HG03159 (cell line): ENCODE data around the gene SPI1.

ENCODE experiments used
- ATAC-seq: cut with Tn5 transposase; IDR thresholded peaks from one replicate; pipeline ENCODE4 v1.9.1; 2021; ENCODE audit warnings: mild to moderate bottlenecking, moderate library complexity; ENCODE audit not compliant: unreplicated experiment

The SPI1 gene

DNA sequence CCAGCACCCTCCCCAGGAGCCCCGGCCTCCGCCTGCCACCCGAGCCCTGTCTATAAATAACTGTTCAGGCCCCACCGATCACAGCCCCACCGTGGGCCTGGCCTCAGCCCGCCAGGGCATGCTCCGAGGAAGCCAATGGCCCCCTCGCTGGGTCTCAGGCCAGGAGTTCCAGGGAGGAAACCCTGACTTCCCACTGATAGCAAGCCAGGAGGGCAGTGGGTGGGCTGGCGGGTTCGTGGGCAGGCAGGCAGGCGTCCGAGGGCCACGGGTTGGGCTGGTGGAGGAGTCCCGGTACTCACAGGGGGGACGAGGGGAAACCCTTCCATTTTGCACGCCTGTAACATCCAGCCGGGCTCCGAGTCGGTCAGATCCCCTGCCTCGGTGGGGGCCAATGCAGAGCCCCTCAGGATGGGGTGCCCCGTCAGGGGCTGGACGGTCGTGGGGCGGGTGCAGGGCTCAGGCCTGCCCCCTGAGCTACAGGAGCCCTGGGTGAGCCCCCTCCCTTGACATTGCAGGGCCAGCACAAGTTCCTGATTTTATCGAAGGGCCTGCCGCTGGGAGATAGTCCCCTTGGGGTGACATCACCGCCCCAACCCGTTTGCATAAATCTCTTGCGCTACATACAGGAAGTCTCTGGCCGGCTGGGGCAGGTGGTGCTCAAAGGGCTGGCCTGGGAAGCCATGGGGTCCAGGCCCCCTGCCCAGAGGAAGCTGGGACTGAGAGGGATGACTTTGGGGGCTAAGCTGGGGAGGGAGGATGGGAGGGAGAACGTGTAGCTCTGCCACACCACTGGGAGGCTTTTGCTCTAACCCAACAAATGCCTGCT lies at the start of gene SPI1:
Gene SPI1, minus strand, starts transcription at position 538 of the 826 bp plus-strand sequence. Its CDS starts 194 bp downstream, at position 344.
- ATAC-seq = peak; percentile 79

DNA sequence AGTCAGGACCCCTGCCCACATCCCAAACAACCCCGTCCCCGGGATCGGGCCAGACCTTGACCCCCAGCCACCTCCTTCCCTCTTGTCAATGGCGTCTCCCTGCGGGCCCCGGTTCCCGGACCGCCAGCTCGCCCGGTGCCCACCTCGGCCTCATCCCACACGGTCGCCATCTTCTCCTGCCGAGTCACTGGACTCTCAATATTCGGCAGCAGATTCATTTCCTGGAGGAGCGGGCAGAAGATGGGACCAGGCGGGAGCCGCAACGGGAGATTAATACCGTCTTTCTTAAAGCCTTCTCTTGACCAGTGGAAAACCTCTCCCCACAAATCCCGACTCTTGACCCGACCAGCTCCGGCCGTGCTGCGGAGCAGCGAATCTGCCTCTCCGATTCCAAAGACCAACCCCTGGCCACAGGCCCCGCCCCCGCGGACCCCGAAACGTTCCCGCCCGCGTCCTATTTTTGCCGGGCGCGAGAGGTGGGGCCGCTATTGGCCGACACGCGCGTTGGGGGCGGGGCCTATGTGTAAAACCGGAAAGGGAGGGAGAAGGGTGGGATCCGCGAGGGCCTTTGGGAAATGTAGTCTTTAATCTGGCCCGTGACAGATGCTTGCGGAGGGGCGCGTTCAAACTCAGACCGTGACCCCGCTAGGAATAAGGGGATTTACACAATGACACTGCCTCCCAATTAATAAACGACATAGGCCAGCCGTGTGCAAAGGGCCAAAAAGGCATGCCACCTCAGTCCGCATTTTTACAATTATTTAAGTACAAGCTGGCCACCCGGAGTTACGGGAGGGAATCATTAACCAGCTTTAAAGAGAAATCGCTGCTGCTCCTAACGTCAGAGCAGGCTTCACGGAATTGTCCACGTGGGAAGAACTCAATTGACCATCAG lies 48.0 kb upstream of the SPI1 start, which contains the start of gene PSMC3:
Gene PSMC3, minus strand, starts transcription at position 378 of the 895 bp plus-strand sequence. Its CDS starts 160 bp downstream, at position 218.
- ATAC-seq = peak; percentile 86

GRCh38 chr11:47425611-47426010 lies 47.3 kb upstream of the SPI1 start:
- no peak for ATAC-seq

GRCh38 chr11:47418454-47419259 lies 40.3 kb upstream of the SPI1 start:
- ATAC-seq = no peak

DNA sequence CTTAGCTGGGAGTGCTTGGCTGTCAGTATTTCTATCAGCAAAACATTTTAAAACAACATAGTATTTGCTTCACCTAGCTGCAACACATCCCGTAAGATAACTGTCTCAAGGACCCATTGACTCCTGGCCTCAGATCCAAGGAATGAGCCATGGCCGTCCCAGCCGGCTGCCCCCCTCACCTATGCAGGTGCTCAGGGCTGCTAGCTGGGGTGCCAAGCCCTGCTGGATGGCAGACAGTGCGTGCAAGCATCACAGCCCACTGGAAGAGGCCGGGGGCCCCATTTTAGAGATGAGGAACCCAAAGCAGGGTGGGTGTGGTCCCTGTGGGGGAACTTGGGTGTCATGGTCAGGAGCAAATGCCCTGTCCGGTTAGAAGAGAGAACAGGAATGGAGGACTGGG lies 39.4 kb upstream of the SPI1 start:
- ATAC-seq = no peak

DNA sequence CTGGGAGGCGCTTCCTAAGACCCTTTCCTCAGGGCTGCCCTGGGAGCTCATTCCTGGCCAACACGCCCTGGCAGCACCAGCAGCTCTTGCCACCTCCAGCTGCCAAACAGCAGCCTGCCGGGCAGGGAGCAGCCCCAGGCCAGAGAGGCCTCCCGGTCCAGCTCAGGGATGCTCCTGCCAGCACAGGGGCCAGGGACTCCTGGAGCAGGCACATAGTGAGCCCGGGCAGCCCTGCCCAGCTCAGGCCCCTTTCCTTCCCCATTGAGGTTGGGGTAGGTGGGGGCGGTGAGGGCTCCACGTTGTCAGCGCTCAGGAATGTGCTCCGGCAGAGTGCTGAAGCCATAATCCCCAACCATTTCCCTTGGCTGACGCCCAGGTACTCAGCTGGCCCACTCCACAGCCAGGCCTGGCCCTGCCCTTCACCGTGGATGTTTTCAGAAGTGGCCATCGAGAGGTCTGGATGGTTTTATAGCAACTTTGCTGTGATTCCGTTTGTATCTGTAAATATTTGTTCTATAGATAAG lies 37.7 kb upstream of the SPI1 start:
- ATAC-seq = no peak

DNA sequence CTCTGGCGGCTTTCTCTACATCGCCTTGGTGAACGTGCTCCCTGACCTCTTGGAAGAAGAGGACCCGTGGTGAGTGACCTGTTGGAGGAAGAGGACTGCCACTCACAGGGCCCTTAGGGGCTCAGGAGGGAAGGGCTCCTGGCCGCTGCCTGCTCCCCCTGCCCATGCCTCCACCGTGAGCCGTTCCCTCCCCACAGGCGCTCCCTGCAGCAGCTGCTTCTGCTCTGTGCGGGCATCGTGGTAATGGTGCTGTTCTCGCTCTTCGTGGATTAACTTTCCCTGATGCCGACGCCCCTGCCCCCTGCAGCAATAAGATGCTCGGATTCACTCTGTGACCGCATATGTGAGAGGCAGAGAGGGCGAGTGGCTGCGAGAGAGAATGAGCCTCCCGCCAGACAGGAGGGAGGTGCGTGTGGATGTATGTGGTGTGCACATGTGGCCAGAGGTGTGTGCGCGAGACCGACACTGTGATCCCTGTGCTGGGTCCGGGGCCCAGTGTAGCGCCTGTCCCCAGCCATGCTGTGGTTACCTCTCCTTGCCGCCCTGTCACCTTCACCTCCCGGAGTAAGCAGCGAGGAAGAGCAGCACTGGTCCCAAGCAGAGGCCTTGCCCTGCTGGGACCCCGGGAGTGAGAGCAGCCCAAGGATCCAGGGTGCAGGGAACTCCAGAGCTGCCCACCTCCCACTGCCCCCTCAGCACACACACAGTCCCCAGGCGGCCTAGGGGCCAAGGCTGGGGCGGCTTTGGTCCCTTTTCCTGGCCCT lies 36.9 kb upstream of the SPI1 start:
- no peak for ATAC-seq

- ATAC-seq = no peak
These were observed 36.3 kb upstream of the SPI1 start for GRCh38 chr11:47414685-47415070.

GRCh38 chr11:47413908-47414684 lies 35.7 kb upstream of the SPI1 start:
- ATAC-seq = no peak

GRCh38 chr11:47413351-47413750 lies 35.0 kb upstream of the SPI1 start:
- no peak for ATAC-seq

GRCh38 chr11:47411884-47412746 lies 33.8 kb upstream of the SPI1 start:
- ATAC-seq = no peak

- no peak for ATAC-seq
These were observed 32.3 kb upstream of the SPI1 start for GRCh38 chr11:47410370-47411264.

GRCh38 chr11:47409440-47410369 lies 31.4 kb upstream of the SPI1 start:
- ATAC-seq = no peak

GRCh38 chr11:47408598-47409439 lies 30.5 kb upstream of the SPI1 start:
- peak; percentile 11 for ATAC-seq
